ENCODE data around the gene C1orf167. TPM values are rescaled to one million over a fixed set of nuclear protein-coding genes. Genes with fewer than 3 reads are reported as not detected.

C1orf167 gene
- total RNA-seq, 1 experiment from 2014 or later, result not detected

GRCh38 chr1:11828511-11828910, 66.5 kb downstream of the C1orf167 start:
- no peak overlapping the region for H3K4me2 ChIP-seq (ENCODE audit: low read length)
- no peak overlapping the region for H3K9ac ChIP-seq (ENCODE audit: low read length)
- no peaks in the 10 kb centered on the region for H3K9me3 ChIP-seq (ENCODE audit: low read length)
- intact Hi-C loops (cut with micrococcal nuclease), result no loop called here
- TF ChIP-seq CTCF (conservative IDR thresholded peaks at IDR 0.05; ENCODE audit: low read depth, low read length), result no peak
- no peak for TF ChIP-seq EZH2phosphoT487 (IDR thresholded peaks at IDR 0.05; ENCODE audit: borderline replicate concordance, low read length)
- no peak for TF ChIP-seq EZH2 (IDR thresholded peaks at IDR 0.05; ENCODE audit: low read length, unreplicated experiment)
- H3K27me3 ChIP-seq (ENCODE audit: low read length), result no peaks in the 10 kb centered on the region
- H2AFZ ChIP-seq (ENCODE audit: low read length), result no peak overlapping the region
- H3K4me1 ChIP-seq (ENCODE audit: insufficient read depth, low read length), result no peaks in the 10 kb centered on the region
- H3K4me3 ChIP-seq (ENCODE audit: low read length), result no peak overlapping the region
- no peaks in the 10 kb centered on the region for H3K79me2 ChIP-seq (ENCODE audit: low read length)
- no peaks in the 10 kb centered on the region for H3F3A ChIP-seq (ENCODE audit: low read length, unreplicated experiment)
- DNase-seq (no peak), ATAC-seq (no peak)
- ChIA-PET POLR2A (ENCODE audit: unreplicated experiment) (no interaction called here), CTCF (no interaction called here)
- H3K9me2 ChIP-seq (replicated peaks; ENCODE audit: low read length), result no peaks in the 10 kb centered on the region
- no peaks in the 10 kb centered on the region for H4K20me1 ChIP-seq (ENCODE audit: low read length)
- BruUV-seq (replicated peaks), result no TSS peak
- H3K27ac ChIP-seq (ENCODE audit: low read length), result no peak overlapping the region
- H3K36me3 ChIP-seq (ENCODE audit: low read depth, low read length), result peaks cover 19% of the 10 kb centered on the region

- no peak overlapping the region for H3K27ac ChIP-seq (ENCODE audit: low read length)
- ATAC-seq (no peak), DNase-seq (no peak)
- no peak overlapping the region for H2AFZ ChIP-seq (ENCODE audit: low read length)
- no peaks in the 10 kb centered on the region for H3K4me1 ChIP-seq (ENCODE audit: insufficient read depth, low read length)
- no peaks in the 10 kb centered on the region for H3K79me2 ChIP-seq (ENCODE audit: low read length)
- BruUV-seq (replicated peaks), result no TSS peak
- no peaks in the 10 kb centered on the region for H4K20me1 ChIP-seq (ENCODE audit: low read length)
- no peak overlapping the region for H3K4me3 ChIP-seq (ENCODE audit: low read length)
- no peak overlapping the region for H3K9ac ChIP-seq (ENCODE audit: low read length)
- TF ChIP-seq CTCF (conservative IDR thresholded peaks at IDR 0.05; ENCODE audit: low read depth, low read length) (no peak), EZH2 (IDR thresholded peaks at IDR 0.05; ENCODE audit: low read length, unreplicated experiment) (no peak), EZH2phosphoT487 (IDR thresholded peaks at IDR 0.05; ENCODE audit: borderline replicate concordance, low read length) (no peak)
- CTCF ChIA-PET, result no interaction called here
- H3F3A ChIP-seq (ENCODE audit: low read length, unreplicated experiment), result no peaks in the 10 kb centered on the region
- intact Hi-C loops (cut with micrococcal nuclease), result no loop called here
- peaks cover 21% of the 10 kb centered on the region for H3K36me3 ChIP-seq (ENCODE audit: low read depth, low read length)
- POLR2A ChIA-PET (ENCODE audit: unreplicated experiment), result no interaction called here
- H3K4me2 ChIP-seq (ENCODE audit: low read length), result no peak overlapping the region
- H3K27me3 ChIP-seq (ENCODE audit: low read length), result no peaks in the 10 kb centered on the region
- H3K9me3 ChIP-seq (ENCODE audit: low read length), result no peaks in the 10 kb centered on the region
- H3K9me2 ChIP-seq (replicated peaks; ENCODE audit: low read length), result no peaks in the 10 kb centered on the region
Observed at GRCh38 chr1:11831945-11832725, 70.1 kb downstream of the C1orf167 start.

DNA sequence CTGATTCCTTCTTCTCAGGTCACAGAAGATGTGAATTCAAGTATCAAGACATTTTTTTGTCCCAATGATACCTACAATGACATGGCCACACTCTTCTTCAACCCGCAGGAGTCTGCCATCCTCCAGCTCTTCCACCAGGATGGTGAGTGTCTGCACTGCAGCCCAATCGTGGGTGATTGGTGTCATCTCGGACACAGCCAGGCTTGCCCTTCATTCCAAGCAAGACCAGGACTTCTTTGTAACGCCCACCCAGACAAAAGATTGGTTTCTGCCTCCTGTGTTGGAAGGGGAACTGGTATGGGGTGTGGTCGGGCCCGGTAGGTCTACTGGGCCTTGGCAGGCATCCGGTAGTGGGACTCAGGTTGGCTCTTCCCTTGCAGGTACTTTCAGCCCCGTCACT, 71.5 kb downstream of the C1orf167 start:
- H3K27me3 ChIP-seq (ENCODE audit: low read length), result no peaks in the 10 kb centered on the region
- no peak overlapping the region for H3K4me3 ChIP-seq (ENCODE audit: low read length)
- BruUV-seq (replicated peaks), result no TSS peak
- no peaks in the 10 kb centered on the region for H3K4me1 ChIP-seq (ENCODE audit: insufficient read depth, low read length)
- no peak for ATAC-seq
- no peaks in the 10 kb centered on the region for H3K79me2 ChIP-seq (ENCODE audit: low read length)
- H3K9ac ChIP-seq (ENCODE audit: low read length), result no peak overlapping the region
- ChIA-PET CTCF (no interaction called here), POLR2A (ENCODE audit: unreplicated experiment) (no interaction called here)
- intact Hi-C loops (cut with micrococcal nuclease), result no loop called here
- TF ChIP-seq EZH2 (IDR thresholded peaks at IDR 0.05; ENCODE audit: low read length, unreplicated experiment) (no peak), CTCF (conservative IDR thresholded peaks at IDR 0.05; ENCODE audit: low read depth, low read length) (no peak), EZH2phosphoT487 (IDR thresholded peaks at IDR 0.05; ENCODE audit: borderline replicate concordance, low read length) (no peak)
- no peak for DNase-seq
- no peaks in the 10 kb centered on the region for H4K20me1 ChIP-seq (ENCODE audit: low read length)
- H3K27ac ChIP-seq (ENCODE audit: low read length), result no peak overlapping the region
- H3K36me3 ChIP-seq (ENCODE audit: low read depth, low read length), result peaks cover 23% of the 10 kb centered on the region
- H3K9me3 ChIP-seq (ENCODE audit: low read length), result no peaks in the 10 kb centered on the region
- no peaks in the 10 kb centered on the region for H3F3A ChIP-seq (ENCODE audit: low read length, unreplicated experiment)
- H2AFZ ChIP-seq (ENCODE audit: low read length), result no peak overlapping the region
- no peak overlapping the region for H3K4me2 ChIP-seq (ENCODE audit: low read length)
- no peaks in the 10 kb centered on the region for H3K9me2 ChIP-seq (replicated peaks; ENCODE audit: low read length)

Data from PC-3 (cell line).